ENCODE results near the gene KLF4. TPM values are rescaled to one million over a fixed set of nuclear protein-coding genes. Genes with fewer than 3 reads are reported as not detected.

Gene KLF4
- total and polyA plus RNA-seq, 2 of the 4 experiments (the other 2 are of a cell fraction) = 1.3 to 3.8 TPM

GRCh38 chr9:107437716-107438115, 51.9 kb downstream of the KLF4 start:
- no peak overlapping the region for H3K27ac ChIP-seq (ENCODE audit: insufficient read depth, low read length)
- H3K36me3 ChIP-seq (ENCODE audit: control insufficient read depth, insufficient read depth, low read length) = no peaks in the 10 kb centered on the region
- H2AFZ ChIP-seq (replicated peaks; ENCODE audit: low read length, poor library complexity) = no peak overlapping the region
- no peaks in the 10 kb centered on the region for H3K9me3 ChIP-seq (ENCODE audit: control insufficient read depth, insufficient read depth, low read length)
- H2BK20ac ChIP-seq (ENCODE audit: low read depth, low read length) = no peak overlapping the region
- H3K4me1 ChIP-seq (ENCODE audit: control insufficient read depth, insufficient read depth, low read length) = peaks cover 3% of the 10 kb centered on the region; the same call in 1 of the 2 replicates
- no peak overlapping the region for H2BK120ac ChIP-seq (ENCODE audit: low read depth, low read length)
- H3K9me1 ChIP-seq (ENCODE audit: insufficient read depth, low read length) = no peaks in the 10 kb centered on the region; the same call in 1 of the 2 replicates
- H4K20me1 ChIP-seq (ENCODE audit: insufficient read depth, low read length) = no peaks in the 10 kb centered on the region
- H2AK9ac ChIP-seq (replicated peaks; ENCODE audit: low read depth, low read length, poor library complexity) = no peak overlapping the region
- no peak overlapping the region for H2BK15ac ChIP-seq (ENCODE audit: low read depth, low read length)
- H3K23ac ChIP-seq (ENCODE audit: low read depth, low read length) = no peak overlapping the region
- H3K18ac ChIP-seq (ENCODE audit: low read depth, low read length) = no peak overlapping the region
- no peak overlapping the region for H3K4me2 ChIP-seq (ENCODE audit: low read depth, low read length)
- ChIA-PET CTCF (interaction anchor here (2.7 kb wide), 1 partner anchor 12 kb away, joined by 11 read pairs; no protein-coding TSS in a partner anchor), POLR2A (ENCODE audit: unreplicated experiment) (no interaction called here)
- H4K91ac ChIP-seq (ENCODE audit: insufficient read depth, low read depth, low read length) = no peak overlapping the region
- no peak overlapping the region for H2BK5ac ChIP-seq (ENCODE audit: low read depth, low read length, poor library complexity, severe bottlenecking)
- H3K27me3 ChIP-seq (ENCODE audit: control insufficient read depth, insufficient read depth, low read length) = peaks cover 2% of the 10 kb centered on the region
- no peak overlapping the region for H3K9ac ChIP-seq (ENCODE audit: low read depth, low read length)
- in situ Hi-C loops (cut with MboI; ENCODE audit: low sequenced_read_pairs) = no loop called here
- no peak overlapping the region for H2AK5ac ChIP-seq (ENCODE audit: low read depth, low read length)
- no peak overlapping the region for H3K14ac ChIP-seq (replicated peaks; ENCODE audit: low read depth, low read length)
- no peak overlapping the region for H4K8ac ChIP-seq (ENCODE audit: low read depth in 2 of 2, low read length in 2 of 2)
- H3K4me3 ChIP-seq (ENCODE audit: insufficient read depth, low read depth, low read length) = no peak overlapping the region
- WGBS, 2 experiments (ENCODE audit: extremely low coverage in 2 of 2, insufficient read length in 1 of 2) = 75% methylated on average over 1 of the region's 6 CpGs; no CpG with 5 or more reads in 1 of the 2 experiments
- H3K56ac ChIP-seq (ENCODE audit: extremely low read depth, insufficient read depth, low read length) = no peak overlapping the region
- DNase-seq = no peak
- BruUV-seq (replicated peaks) = no TSS peak
- TF ChIP-seq ELK1 (IDR thresholded peaks at IDR 0.05; ENCODE audit: borderline replicate concordance, low read depth, low read length) = no peak
- no peak for TF ChIP-seq MAZ (IDR thresholded peaks at IDR 0.05; ENCODE audit: borderline replicate concordance, low read depth, low read length)
- no peak for TF ChIP-seq POLR2A (IDR thresholded peaks at IDR 0.05; ENCODE audit: low read depth, low read length)
- TF ChIP-seq BHLHE40 (IDR thresholded peaks at IDR 0.05; ENCODE audit: low read depth, low read length) = no peak
- TF ChIP-seq RFX5 (IDR thresholded peaks at IDR 0.05; ENCODE audit: low read depth, low read length) = no peak
- TF ChIP-seq, protein P1, sequence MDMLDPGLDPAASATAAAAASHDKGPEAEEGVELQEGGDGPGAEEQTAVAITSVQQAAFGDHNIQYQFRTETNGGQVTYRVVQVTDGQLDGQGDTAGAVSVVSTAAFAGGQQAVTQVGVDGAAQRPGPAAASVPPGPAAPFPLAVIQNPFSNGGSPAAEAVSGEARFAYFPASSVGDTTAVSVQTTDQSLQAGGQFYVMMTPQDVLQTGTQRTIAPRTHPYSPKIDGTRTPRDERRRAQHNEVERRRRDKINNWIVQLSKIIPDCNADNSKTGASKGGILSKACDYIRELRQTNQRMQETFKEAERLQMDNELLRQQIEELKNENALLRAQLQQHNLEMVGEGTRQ (IDR thresholded peaks at IDR 0.05; ENCODE audit: low read depth, low read length) = no peak
- TF ChIP-seq, protein P2, sequence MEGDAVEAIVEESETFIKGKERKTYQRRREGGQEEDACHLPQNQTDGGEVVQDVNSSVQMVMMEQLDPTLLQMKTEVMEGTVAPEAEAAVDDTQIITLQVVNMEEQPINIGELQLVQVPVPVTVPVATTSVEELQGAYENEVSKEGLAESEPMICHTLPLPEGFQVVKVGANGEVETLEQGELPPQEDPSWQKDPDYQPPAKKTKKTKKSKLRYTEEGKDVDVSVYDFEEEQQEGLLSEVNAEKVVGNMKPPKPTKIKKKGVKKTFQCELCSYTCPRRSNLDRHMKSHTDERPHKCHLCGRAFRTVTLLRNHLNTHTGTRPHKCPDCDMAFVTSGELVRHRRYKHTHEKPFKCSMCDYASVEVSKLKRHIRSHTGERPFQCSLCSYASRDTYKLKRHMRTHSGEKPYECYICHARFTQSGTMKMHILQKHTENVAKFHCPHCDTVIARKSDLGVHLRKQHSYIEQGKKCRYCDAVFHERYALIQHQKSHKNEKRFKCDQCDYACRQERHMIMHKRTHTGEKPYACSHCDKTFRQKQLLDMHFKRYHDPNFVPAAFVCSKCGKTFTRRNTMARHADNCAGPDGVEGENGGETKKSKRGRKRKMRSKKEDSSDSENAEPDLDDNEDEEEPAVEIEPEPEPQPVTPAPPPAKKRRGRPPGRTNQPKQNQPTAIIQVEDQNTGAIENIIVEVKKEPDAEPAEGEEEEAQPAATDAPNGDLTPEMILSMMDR (conservative IDR thresholded peaks at IDR 0.05; ENCODE audit: low read depth, low read length) = no peak
- TF ChIP-seq MXI1 (IDR thresholded peaks at IDR 0.05; ENCODE audit: borderline replicate concordance, low read depth, low read length) = no peak
- TF ChIP-seq RCOR1 (IDR thresholded peaks at IDR 0.05; ENCODE audit: insufficient replicate concordance, low read length) = no peak
- no peak for TF ChIP-seq NFE2L2 (IDR thresholded peaks at IDR 0.05; ENCODE audit: low read depth, low read length)
- no peak for TF ChIP-seq SMC3 (IDR thresholded peaks at IDR 0.05; ENCODE audit: low read depth, low read length)
- intact Hi-C loops (cut with micrococcal nuclease) = no loop called here
- no peak for ATAC-seq (ENCODE audit: low read depth)
- no peaks in the 10 kb centered on the region for H3K79me1 ChIP-seq (ENCODE audit: low read depth in 1 of 2, low read length in 2 of 2)
- H4K5ac ChIP-seq (ENCODE audit: low read depth, low read length) = no peak overlapping the region
- no peak overlapping the region for H3K4ac ChIP-seq (ENCODE audit: low read depth, low read length)
- dilution Hi-C loops (cut with HindIII; ENCODE audit: low sequenced_read_pairs, unreplicated experiment) = no loop called here
